Astrocyte of the spinal cord (primary cell): ENCODE results near the gene ITGB5.

Source experiments
- DNase-seq: peaks from one replicate; pipeline ENCODE4 v3.0.0; 2011; ENCODE audit warnings: low read depth, low spot score
- H3K4me3 ChIP-seq: 2 replicates; pipeline ENCODE4 v1.5.1; 2011; ENCODE audit warnings: low read depth, mild to moderate bottlenecking, low read length, moderate library complexity
- CTCF ChIP-seq: IDR thresholded peaks from 2 replicates; pipeline ENCODE4 v1.5.1; 2012; ENCODE audit warnings: low read depth, mild to moderate bottlenecking, low read length, inconsistent platforms
- in situ Hi-C: cut with HindIII; loops from 2 replicates; pipeline ENCODE4 v1.10.0; 2017; ENCODE audit warnings: low sequenced_read_pairs

Gene ITGB5

GRCh38 chr3:124771083-124771445, 116.1 kb downstream of the ITGB5 start:
- in situ Hi-C loops = no loop called here
- no peak for TF ChIP-seq CTCF
- no peak for DNase-seq
- no peak overlapping the region for H3K4me3 ChIP-seq

GRCh38 chr3:124770336-124771082, 116.7 kb downstream of the ITGB5 start:
- DNase-seq = no peak
- TF ChIP-seq CTCF = no peak
- in situ Hi-C loops = no loop called here
- no peak overlapping the region for H3K4me3 ChIP-seq

GRCh38 chr3:124769462-124769861, 117.7 kb downstream of the ITGB5 start:
- no peak for DNase-seq
- in situ Hi-C loops = no loop called here
- TF ChIP-seq CTCF = no peak
- no peak overlapping the region for H3K4me3 ChIP-seq

GRCh38 chr3:124768812-124769211, 118.4 kb downstream of the ITGB5 start:
- in situ Hi-C loops = no loop called here
- H3K4me3 ChIP-seq = no peak overlapping the region
- DNase-seq = no peak
- TF ChIP-seq CTCF = peak; percentile 40

GRCh38 chr3:124767691-124768090, 119.5 kb downstream of the ITGB5 start:
- in situ Hi-C loops = no loop called here
- no peak for DNase-seq
- no peak for TF ChIP-seq CTCF
- no peak overlapping the region for H3K4me3 ChIP-seq

GRCh38 chr3:124767264-124767663, 119.9 kb downstream of the ITGB5 start:
- in situ Hi-C loops = no loop called here
- H3K4me3 ChIP-seq = no peak overlapping the region
- no peak for DNase-seq
- TF ChIP-seq CTCF = no peak
